Measurements from ENCODE around the gene TMEM31.
A peak's percentile ranks its signal among the peaks of the same experiment; 100 is the strongest.

The TMEM31 gene

GRCh38 chrX:103710609-103711008 is at the start of gene TMEM31:
Gene TMEM31, plus strand, starts transcription at chrX:103710909. Its CDS starts 1,350 bp downstream, at chrX:103712259.
- DNase-seq: no peak

- peak; percentile 26 for DNase-seq
Measured at GRCh38 chrX:103663981-103664762, 46.5 kb upstream of the TMEM31 start.

GRCh38 chrX:103666202-103667107 is 44.3 kb upstream of the TMEM31 start:
- DNase-seq: no peak

DNA sequence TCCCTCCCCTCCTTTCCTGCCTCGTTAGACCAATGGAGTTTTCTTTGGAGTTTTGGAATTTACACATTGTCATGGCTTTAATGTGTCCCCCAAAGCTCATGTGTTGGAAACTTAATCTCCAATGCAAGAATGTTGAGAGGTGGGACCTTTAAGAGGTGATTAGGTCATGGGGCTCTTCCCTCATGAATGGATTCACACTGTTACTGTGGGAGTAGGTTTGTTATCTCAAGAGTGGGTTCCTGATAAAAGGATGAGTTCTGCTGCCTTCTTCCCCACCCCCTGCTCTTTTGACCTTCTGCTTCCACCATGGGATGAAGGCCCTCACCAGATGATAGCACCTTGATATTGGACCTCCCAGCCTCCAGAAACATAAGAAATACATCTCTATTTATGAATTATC is 41.0 kb upstream of the TMEM31 start:
- DNase-seq: no peak

DNA sequence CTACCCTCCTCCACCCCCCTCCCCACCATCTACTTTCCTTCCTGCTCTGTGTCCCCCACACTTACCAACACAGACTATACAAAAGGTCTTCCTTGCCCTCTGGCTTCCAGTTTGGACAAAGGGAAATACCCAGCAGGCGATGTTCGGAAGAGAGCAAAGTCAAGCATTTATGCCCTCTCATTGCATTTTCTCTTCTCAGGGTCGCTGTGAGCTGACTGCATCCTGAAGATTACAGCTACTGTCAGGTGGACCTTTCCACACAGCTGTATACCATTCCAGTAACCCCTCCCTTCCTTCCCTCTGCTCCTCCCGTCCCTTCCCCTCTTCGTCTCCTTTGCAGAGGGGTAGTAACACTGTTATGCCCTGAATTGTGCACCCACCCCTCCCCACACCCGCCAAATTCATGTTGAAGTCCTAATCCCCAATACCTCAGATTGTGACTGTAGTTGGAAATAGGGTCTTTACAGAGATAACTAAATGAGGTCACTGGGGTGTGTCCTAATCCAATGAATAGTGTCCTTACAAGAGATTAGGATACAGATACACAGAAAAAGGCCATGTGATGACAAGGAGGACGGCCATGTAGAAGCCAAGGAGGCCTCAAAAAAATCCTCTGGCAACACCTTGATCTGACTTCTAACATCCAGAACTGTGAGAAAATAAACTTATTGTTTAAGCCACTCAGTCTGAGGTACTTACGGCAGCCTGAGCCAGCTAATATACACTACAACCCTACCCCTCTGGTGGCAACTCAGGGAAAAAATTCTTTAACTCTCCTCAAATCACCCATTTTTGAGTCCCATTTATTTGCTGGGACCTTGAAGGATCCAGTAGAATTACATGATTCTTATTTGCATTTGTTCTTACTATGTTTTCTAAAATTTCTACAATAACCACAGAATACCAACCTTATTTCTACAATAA is 35.9 kb upstream of the TMEM31 start:
- no peak for DNase-seq

DNA sequence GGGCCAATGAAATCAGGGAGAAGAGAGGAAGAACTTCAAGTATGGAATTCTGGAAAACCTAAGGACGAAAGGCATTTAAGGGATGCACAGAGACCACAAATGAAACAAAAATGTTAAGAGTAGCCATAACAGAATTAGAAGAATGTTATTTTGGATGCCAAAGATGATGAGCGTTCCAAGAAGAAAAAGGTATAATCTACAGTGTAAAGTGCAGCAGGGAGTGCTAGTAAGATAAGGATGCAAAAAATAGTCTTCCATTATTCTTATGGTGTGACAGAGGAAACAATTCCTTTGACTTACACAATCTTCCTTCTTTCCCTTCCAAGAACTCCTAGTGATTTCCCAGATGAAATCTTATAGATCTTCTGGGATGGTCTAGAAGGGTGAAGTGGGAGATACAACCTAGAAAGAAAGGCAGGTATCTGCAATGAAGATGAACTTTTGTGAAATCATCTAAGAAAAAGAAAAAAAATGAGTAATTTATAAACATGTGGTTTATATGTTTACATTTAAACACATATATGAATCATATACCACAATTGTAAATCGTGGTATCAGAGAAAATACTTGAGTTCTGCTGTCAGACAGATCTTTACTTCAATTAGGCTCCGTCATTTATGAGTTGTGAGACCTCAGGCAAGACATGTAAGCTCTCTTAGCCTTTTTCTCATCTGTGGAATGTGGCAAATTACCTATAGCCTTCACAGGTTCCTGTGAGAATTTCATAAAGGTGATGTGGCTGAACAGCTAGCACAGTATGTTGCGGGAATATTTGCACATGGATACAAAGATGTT is 32.3 kb upstream of the TMEM31 start:
- DNase-seq: no peak

- DNase-seq: no peak
Measured at GRCh38 chrX:103681443-103681842, 29.3 kb upstream of the TMEM31 start.

- peak; percentile 28 for DNase-seq
Measured at GRCh38 chrX:103685396-103685795, 25.3 kb upstream of the TMEM31 start.

DNA sequence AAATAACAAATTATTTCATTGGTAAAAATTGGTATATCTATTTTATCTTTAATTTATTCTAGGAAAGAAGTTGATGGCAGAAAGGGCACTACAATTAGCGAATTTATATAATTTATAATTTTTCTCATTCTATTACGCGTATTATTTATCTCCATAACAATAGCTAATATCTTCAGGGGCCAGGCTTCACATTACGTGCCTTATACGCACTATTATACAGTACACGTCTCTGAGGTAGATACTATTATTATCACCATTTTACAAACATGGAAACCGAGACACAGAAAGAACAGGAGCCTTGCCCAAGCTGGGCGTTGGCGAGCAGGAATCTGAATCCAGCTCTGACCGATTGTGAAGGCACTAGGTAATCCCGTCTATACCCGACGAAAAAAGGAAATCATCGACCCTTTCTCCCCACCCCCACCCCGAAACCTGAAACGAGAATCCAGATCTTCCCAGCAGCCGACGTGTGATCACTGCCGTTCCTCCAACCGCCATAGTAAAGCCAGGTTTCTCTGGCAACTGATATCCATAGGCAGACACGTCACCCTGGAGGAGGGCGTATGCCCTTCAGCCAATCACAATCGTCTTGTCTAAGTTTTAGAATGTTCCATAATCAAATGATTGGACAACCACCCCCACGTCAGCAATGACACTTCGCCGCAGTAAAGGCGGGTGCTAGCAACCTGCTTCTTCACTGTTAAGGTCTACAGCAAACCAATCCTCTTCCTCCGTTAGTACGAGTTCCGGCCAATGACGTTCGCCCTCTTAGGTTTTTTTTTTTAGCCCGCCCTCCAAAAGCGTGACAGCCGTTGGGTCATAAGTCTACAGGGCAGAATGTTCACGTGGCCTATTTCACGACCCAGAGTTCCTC is 24.3 kb upstream of the TMEM31 start, which contains the start of gene MORF4L2:
TSS of gene MORF4L2 (minus strand) at position 501 of the 874 bp plus-strand sequence. CDS start 9,672 bp downstream, outside the sequence.
- DNase-seq: peak; percentile 96

DNA sequence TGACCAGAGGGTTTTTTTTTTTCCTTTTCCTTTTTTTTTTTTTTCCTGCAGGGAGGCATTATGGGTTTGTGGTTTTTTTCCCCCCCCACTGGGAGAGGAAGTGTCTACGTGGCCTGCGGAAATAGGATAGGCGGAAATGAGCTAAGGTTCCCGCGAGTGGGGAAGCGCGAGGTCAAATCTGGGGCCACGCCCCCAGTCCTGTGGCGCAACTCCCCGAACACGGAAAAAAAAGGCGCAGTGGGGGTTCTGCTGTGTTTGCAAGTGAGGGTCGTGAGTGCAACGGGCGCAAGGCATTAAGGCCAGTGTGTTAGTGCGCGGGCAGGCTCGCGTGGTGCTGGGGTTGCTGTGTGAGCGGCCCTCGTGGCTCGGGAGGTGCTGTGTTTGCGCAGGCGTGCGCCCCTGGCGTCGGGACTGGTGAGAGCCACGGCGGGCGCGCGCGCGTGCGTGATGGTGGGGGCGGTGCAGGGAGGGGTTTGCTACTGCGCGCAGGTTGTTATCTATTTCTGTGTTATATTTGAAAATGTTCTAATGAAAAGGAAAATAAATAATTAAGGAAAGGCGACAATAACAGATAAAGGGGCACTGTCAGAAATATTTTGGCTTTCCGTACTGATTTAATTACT is 23.5 kb upstream of the TMEM31 start:
- DNase-seq: no peak

GRCh38 chrX:103687696-103688201 is 23.0 kb upstream of the TMEM31 start:
- peak; percentile 95 for DNase-seq

DNA sequence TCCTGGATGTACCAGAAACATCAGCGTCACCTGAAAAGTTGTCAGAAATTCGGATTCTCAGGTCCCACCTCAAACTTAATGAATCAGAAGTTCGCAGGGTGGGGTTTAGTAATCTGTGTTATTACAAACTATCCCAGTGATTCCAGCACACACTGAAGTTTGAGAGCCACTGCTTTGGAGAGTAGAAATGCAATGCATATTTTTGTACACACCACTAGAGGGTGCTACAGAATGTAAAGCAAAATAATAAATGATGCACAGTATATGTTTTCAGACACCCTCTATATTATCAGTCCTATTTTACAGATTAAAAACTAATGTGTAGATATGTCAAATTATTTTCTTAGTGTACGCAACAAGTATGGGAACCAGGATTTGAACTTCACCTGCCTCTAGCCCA is 21.8 kb upstream of the TMEM31 start:
- DNase-seq: peak; percentile 49

GRCh38 chrX:103691059-103691458 is 19.6 kb upstream of the TMEM31 start:
- DNase-seq: no peak

GRCh38 chrX:103697687-103698086 is 13.0 kb upstream of the TMEM31 start:
- no peak for DNase-seq

- DNase-seq: no peak
Measured at GRCh38 chrX:103699243-103699642, 11.5 kb upstream of the TMEM31 start.

- peak; percentile 19 for DNase-seq
Measured at GRCh38 chrX:103704863-103705262, 5.8 kb upstream of the TMEM31 start.

DNA sequence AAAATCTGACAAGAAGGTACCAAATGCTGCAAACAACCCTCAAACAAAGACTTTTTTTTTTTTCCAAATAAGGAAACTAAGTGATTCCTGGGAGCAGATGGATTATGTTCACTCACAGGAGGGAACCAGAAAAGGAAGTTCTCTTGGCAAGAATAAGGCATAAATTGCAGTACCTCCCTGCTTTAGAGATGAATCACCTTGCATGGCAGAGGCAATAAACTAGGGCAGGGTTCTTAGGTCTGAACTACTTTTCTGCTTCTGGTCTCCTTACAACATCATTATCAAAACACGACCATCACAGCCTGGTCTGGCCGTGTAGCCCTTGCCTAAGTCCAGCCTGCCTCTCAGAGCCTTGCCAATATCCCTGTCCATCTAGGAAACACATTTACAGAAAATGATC is 6.3 kb downstream of the TMEM31 start:
- no peak for DNase-seq

- DNase-seq: no peak
Measured at GRCh38 chrX:103718120-103718519, 7.4 kb downstream of the TMEM31 start.

DNA sequence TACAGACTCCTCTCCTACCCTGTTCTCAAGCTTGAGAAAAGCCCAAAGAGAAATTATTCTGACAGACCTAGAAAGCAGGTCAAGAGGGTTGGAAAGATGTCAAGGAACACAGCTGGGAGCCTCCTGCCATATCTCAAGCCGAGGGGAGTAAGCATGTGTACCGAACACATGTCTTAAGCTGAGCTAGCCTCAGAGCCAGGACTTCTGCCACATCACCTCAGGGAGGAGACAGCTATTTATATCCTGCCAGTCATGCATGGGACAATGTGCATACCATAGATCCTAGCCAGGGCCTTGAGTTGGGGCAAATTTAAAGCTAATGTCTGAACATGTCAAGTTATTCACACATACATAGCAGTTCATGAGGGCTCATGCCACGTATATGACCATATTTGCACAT is 11.8 kb downstream of the TMEM31 start:
- DNase-seq: no peak

DNA sequence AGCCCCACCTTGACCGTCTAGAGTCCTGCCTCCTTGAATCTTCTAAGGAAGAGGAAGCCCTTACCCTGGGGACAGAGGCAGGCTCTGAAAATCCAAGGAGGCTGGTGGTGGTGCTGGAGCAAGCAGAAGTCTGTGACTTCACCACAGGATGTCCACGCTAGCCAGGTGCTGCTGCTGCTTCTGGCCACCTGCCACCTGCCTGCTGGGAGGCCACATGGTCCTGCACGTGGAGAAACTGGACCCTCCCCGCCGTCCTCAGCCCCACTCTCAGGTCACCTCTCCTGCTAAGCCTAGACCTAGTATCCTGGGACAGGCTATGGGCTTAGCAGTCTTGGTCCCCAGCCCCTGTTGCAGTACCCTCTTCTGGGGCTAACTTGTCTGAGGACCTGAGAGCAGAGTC is 15.8 kb downstream of the TMEM31 start:
- DNase-seq: no peak

Data from eye (tissue), 1 donor.